CD1c-positive myeloid dendritic cell (primary cell): ENCODE results near the gene LPCAT3.
"Not testable (repeated sequence)": the region's sequence is repeated elsewhere in the genome, so short reads cannot be mapped to it uniquely, and the experiment has no call there.

Experiments used
- DNase-seq: peaks from one replicate; pipeline ENCODE4 v3.0.0-alpha.2; 2016; ENCODE audit errors: extremely low spot score

LPCAT3 gene

GRCh38 chr12:7037411-7037810, 19.1 kb upstream of the LPCAT3 start:
- DNase-seq = not testable (repeated sequence)

- no peak for DNase-seq
These were observed 17.2 kb upstream of the LPCAT3 start for GRCh38 chr12:7035463-7035862.

- no peak for DNase-seq
These were observed 16.2 kb upstream of the LPCAT3 start for GRCh38 chr12:7034464-7034863.

- no peak for DNase-seq
These were observed 14.7 kb upstream of the LPCAT3 start for GRCh38 chr12:7032990-7033389.

GRCh38 chr12:7031306-7031705, 13.0 kb upstream of the LPCAT3 start:
- DNase-seq = no peak

GRCh38 chr12:7026854-7027253, 8.6 kb upstream of the LPCAT3 start:
- no peak for DNase-seq

- no peak for DNase-seq
These were observed 4.8 kb upstream of the LPCAT3 start for GRCh38 chr12:7023114-7023513.

- peak; percentile 61 for DNase-seq
These were observed 3.7 kb upstream of the LPCAT3 start for GRCh38 chr12:7021956-7022355.

- no peak for DNase-seq
These were observed 830 bp upstream of the LPCAT3 start for GRCh38 chr12:7019043-7019569.

GRCh38 chr12:7017870-7018349, 366 bp downstream of the LPCAT3 start:
- DNase-seq = peak; percentile 27

GRCh38 chr12:7016958-7017571, 1.2 kb downstream of the LPCAT3 start:
- DNase-seq = no peak

- no peak for DNase-seq
These were observed 2.5 kb downstream of the LPCAT3 start for GRCh38 chr12:7015555-7016370.

- DNase-seq = no peak
These were observed 5.2 kb downstream of the LPCAT3 start for GRCh38 chr12:7013101-7013500.

- no peak for DNase-seq
These were observed 6.2 kb downstream of the LPCAT3 start for GRCh38 chr12:7012024-7012607.

GRCh38 chr12:7011398-7011797, 6.9 kb downstream of the LPCAT3 start:
- not testable (repeated sequence) for DNase-seq

GRCh38 chr12:7009512-7009911, 8.8 kb downstream of the LPCAT3 start:
- DNase-seq = no peak

GRCh38 chr12:7008864-7009263, 9.4 kb downstream of the LPCAT3 start:
- DNase-seq = no peak

GRCh38 chr12:7006639-7007038, 11.6 kb downstream of the LPCAT3 start:
- no peak for DNase-seq

GRCh38 chr12:7005311-7005710, 13.0 kb downstream of the LPCAT3 start:
- peak; percentile 71 for DNase-seq

- DNase-seq = no peak
These were observed 13.4 kb downstream of the LPCAT3 start for GRCh38 chr12:7004840-7005239.

- no peak for DNase-seq
These were observed 13.9 kb downstream of the LPCAT3 start for GRCh38 chr12:7004287-7004803.

GRCh38 chr12:7001921-7002591, 16.2 kb downstream of the LPCAT3 start:
- peak; percentile 15 for DNase-seq
